Activated CD8-positive, alpha-beta memory T cell treated with anti-CD3 and anti-CD28 coated beads for 4 hours (primary cell): Measurements from ENCODE around the gene GPLD1.
"Not testable (repeated sequence)": the region's sequence is repeated elsewhere in the genome, so short reads cannot be mapped to it uniquely, and the experiment has no call there.

Source experiments
- DNase-seq, 2 donors: peaks; one replicate each; pipeline ENCODE4 v3.0.0-alpha.2; 2020; ENCODE audit warnings: low read depth in 2 of 2

Gene GPLD1

DNA sequence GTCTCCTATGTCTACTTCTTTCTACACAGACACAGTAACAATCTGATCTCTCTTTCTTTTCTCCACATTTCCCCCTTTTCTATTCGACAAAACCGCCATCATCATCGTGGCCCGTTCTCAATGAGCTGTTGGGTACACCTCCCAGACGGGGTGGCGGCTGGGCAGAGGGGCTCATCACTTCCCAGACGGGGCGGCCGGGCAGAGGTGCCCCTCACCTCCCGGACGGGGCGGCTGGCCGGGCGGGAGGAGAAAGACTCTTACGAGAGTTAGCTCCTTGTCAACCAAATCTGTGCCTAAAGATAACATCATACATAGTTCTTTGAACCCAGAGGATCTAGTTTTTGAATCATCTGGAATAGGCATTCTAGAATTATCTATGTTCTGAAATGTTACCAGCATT, 74.8 kb downstream of the GPLD1 start:
- DNase-seq = not testable (repeated sequence)

DNA sequence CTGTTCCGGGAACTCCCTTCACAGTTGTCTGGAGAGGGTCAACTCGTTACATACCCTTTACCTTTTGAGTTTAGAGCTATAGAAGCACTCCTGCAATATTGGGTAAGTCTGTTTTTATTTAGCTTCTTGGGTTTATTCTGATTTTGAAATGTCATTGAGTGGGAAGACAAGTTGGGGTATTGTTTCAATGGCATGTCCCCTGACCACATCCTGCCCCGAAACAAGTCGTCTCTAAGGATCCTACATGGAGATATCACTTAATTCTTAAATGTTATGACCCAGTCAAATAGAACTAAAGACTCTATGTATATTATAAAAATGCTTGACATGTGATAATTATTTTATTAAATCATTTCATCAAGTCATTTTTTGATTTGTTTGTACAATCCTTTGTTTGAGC, 77.1 kb downstream of the GPLD1 start:
- no peak for DNase-seq

DNA sequence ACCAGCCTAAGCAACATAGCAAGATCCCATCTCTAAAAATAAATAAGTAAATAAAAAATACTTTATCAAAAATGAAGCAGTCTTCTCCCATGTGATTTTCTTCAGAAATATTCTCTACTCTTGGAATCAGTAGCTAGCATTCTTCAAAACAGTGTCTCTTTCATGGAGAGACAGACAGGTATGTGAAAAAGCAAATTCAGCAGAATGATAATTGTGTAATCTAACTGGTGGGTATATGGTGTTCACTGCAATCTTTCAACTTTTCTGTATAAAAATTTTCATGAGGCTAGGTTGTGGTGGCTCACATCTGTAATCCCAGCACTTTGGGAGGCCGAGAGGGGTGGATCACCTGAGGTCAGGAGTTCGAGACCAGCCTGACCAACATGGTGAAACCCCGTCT, 78.8 kb downstream of the GPLD1 start:
- DNase-seq = no peak

DNA sequence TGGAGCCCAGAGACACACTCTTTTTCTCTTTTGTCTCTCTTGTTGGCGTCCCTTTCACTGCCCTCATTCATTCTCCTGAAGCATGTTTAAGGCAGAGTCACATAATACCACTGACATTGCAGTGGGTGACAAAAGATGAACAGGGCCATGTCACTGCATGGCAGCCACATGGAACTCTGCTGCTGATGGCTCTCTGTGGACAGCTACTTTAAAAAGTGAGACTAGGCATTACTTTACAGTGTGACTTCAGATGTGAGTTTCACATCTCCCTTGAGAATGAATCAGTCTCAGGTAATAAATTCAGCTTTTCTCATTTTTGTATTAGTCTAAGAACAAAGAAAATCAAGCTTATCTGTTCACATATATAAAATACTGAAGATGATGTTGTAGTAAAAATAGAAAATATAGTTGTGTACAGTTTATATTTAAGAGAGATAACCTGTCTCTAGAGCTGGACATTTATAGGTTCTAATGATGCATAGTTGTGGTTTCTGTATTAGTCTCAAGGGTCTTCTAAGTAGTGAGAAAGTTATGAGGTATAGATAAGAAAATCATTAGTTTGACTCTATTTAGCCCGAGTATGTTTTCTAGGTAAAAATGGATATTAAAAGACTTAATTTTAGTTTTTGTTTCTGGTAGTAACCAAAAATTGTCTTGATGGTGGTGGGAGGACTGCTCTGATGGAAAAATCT, 80.5 kb downstream of the GPLD1 start:
- DNase-seq = no peak

DNA sequence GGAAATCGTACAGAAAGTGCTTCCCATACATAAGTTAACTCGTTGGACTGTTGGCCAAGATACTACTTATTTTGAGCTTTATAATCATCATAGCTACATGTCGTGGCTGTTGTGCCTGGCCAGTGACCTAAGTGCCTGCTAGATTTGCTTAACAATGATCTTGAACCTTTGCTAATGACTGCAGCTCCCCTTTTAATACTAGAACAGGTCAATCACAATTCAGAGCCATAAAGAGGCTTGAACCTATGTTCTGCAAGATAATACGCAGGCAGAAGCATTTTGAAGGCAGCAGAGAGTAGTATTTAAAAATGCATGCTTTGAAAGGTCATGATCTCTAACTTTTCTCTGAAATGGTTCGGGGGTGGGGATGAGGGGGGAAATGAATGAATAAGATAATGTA, 84.1 kb downstream of the GPLD1 start:
- no peak for DNase-seq

DNA sequence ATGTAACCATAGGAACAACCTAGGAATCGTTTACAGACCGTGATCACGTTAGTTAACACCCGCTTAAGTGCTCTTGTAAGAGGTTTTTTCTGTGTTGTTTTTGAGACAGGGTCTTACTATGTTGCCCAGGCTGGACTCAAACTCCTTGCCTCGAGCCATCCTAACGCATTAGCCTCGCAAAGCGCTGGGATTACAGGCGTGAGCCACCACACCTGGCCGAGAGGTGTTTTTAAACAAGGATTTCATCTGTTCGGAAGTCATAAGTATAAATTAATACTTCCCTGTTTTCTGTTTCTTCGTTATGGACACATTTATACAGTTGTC, 85.9 kb downstream of the GPLD1 start:
- no peak for DNase-seq

DNA sequence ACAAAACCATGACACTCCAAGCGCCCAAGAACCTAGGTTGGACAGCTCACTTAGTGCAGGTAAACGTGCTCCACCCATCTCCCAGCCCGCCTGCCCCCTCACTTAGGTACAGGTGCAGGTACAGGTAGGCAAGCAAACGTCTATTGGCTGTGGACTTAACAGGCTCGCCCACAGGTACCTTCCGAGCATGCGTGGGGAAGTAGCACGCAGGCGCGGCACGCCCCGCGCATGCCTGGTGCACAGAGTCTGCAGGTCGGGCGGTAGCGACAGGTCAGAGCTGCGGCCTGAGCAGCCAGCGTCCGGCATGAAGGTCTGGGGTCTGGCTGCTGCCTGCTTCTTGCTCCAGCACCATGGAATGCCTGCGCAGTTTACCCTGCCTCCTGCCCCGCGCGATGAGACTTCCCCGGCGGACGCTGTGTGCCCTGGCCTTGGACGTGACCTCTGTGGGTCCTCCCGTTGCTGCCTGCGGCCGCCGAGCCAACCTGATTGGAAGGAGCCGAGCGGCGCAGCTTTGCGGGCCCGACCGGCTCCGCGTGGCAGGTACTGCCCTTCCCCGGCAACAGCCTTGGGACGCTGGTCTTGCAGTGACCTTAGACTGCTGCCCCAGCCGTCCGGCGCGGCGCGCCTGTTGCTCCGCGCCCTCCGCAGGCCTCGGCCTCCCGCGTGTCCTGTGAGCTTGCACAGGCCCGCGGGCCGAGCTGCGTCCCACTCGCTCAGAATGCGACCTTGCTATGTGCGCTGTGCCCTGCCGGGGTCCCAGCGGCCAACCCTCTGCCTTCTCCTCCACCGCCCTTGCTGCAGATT, 86.5 kb downstream of the GPLD1 start, which contains the start of gene MRS2:
Gene MRS2 (plus strand): TSS at position 240 of the 804 bp plus-strand sequence. CDS start 111 bp downstream, at position 351.
- peak; percentile 48 to 70 for DNase-seq

DNA sequence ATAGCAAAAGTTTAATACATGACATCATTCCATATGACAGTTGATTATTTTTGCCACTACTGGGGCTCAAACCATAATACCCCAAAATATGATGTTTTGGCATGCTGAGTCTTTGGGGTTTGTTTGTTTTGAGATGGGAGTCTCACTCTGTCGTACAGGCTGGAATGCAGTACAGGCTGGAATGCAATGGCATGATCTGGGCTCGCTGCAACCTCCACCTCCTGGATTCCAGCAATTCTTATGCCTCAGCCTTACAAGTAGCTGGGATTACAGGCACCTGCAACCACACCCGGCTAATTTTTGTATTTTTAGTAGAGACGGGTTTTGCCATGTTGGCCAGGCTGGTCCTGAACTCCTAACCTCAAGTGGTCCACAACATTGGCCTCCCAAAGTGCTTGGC, 87.9 kb downstream of the GPLD1 start:
- no peak for DNase-seq

DNA sequence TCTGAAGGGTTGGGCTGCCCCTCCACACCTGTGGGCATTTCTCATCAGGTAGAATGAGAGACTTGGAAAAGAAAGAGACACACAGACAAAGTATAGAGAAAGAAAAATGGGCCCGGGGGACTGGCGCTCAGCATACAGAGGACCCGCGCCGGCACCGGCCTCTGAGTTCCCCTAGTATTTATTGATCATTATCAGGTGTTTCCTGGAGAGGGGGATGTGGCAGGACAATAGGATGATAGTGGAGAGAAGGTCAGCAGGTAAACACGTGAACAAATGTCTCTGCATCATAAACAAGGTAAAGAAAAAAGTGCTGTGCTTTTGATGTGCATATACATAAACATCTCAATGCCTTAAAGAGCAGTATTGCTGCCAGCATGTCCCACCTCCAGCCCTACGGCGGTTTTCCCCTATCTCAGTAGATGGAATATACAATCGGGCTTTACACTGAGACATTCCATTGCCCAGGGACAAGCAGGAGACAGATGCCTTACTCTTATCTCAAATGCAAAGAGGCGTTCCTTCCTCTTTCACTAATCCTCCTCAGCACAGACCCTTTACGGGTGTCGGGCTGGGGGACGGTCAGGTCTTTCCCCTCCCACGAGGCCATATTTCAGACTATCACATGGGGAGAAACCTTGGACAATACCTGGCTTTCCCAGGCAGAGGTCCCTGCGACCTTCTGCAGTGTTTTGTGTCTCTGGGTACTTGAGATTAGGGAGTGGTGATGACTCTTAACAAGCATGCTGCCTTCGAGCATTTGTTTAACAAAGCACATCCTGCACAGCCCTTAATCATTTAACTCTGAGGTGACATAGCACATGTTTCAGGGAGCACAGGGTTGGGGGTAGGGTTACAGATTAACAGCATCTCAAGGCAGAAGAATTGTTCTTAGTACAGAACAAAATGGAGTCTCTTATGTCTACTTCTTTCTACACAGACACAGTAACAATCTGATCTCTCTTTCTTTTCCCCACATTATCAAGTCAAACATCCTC, 89.0 kb downstream of the GPLD1 start:
- not testable (repeated sequence) for DNase-seq

DNA sequence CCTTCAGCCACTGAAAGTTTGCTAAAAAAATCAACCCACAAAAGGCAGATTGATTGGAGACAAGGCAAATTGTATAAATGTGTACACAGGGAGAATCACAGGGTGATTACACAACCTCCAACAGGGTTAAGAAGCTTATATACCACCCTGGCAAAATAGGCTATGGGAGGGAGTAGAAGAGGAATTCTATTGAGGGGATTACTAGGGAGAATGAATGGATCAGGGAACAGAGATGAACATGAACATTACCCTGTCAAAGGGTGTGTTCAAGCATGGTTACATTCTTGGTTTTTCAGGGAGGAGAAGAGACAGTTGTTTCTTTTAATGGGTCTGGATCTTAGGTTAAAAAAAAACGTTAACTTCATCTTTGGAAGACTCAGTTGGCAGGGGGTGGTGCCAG, 91.7 kb downstream of the GPLD1 start:
- DNase-seq = no peak

DNA sequence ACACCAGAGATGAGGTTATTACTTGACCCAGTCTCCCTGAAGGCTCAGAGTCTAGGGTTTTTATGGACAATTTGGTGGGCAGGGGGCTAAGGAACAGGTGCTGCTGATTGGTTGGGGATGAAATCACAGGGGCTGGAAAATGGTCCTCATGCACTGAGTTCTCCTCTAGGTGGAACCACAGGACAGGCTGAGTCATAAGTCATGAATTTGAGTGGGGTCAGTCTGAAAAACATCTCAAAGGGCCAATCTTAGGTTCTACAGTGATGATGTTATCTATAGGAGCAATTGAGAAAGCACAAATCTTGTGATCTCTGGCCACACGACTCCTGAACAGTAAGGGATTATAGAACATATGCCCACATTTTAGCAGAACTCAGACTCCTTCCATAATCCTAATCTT, 92.6 kb downstream of the GPLD1 start:
- DNase-seq = no peak

DNA sequence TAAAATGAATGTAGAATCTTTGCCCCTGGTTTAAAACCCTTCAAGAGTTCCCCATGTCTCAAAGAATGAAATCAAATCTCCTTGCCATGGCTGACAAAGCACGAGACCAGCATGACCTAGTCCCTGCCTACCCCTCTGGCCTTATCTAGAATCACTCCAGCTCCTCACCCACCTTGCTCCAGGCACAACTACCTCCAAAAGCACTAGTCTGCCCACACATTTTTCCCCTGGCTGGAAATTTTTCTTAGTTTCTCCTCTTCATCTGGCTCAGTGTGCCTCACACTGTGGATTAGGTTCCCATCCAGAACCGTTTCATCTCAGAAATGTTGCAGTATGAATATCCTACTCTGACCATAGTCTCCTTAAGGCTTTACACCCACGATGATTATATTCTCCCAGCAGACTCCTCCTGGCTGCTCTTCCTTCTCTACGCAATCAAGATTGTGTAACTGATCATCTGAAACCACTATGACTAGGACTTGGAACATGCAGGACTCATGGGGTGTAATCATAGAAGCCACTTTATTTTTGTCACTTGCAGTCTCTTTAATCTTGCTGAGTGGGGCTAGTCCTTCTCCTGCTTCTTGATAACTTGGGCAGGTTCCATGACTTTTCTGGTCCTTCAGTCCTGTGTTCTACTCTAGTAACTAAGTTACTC, 94.5 kb downstream of the GPLD1 start:
- no peak for DNase-seq

DNA sequence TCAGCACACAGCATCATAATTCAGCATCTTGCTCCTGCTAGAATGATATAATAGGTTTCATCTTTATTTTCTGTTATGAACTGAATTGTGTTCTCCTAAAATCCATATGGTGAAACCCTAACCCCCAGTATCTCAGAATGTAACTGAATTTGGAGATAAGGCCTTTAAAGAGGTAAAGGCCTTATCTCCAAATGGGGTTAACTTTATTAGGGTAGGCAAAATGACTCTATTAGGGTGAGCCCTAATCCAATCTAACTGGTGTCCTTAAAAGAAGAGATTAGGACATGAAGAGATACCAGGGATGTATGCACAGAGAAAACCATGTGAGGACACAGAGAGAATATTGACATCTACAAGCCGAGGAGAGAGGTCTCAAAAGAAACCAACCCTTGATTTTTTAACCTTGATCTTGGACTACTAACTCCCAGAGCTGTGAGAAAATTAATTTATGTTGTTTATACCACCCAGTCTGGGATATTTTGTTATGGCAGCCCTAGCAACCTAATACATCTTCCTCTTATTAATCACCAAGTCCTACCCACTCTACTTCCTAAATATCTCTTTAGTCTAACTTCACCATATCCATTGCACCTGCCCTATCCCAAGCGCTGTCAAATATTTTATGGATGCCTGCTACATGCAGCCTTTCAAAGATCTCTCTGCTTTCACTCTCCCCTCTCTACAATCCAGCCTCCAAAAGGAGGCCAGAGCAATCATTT, 95.2 kb downstream of the GPLD1 start:
- no peak for DNase-seq

DNA sequence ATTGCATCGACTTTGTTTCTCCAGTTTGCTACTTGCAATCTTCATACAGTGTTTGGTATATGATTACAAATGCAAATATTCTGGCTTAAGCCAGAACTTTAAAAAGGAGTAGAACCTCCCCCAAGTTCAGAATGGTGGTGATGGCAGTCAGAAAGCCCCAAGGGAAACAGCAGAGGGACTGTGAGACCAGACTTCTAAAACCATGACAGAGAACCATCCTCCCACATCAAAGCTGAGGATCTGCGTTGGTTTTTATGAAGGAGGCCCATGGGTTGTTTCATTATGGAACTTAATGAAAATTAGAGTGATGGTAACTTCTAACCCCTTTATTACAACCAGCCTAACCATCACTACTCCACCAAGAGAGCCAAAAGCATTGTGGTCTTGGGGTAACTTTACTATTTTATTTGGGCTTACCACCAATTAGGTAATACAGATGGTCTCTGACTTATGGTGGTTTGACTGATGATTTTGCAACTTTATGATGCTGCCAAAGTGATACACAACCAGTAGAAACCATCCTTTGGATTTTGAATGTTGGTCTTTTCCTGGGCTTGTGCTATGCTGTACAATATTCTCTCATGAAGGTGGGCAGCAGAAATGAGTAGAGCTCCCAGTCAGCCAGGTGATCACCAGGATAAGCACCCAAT, 97.5 kb downstream of the GPLD1 start:
- no peak for DNase-seq

DNA sequence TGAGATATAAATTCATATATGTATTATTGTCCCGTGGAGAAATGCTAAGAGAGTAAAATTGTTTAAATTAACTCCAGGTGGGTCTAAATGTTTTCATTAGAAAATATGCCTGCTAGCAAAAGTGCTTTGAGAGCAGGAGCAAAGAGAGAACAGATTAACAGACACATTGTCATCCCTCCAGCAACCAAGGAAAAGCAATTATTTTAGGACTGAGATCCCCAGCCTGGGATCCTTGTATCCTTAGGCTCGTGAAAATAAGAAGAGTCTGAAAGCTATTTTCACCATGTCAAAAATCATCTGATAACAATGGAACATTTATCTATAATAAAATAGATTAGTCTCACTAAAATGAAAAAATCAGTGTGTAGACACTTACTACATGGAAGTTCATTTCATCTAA, 98.2 kb downstream of the GPLD1 start:
- DNase-seq = no peak

DNA sequence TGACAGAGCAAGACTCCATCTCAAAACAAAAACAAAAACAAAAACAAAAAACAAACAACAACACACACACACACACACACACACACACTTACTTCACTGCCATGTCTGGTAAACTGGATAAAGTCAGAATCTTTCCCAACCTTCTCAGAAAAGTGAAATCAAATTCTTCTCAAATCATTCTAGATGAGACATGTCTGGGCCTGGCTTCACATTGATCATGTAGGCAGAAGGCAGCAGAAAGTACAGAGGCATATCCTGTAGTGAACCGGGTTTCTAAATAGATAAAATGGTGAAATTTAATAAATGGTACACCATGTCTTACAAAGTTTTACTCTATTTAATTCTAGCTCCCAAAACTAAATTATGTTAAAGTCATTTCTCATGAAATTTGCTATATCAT, 101.6 kb downstream of the GPLD1 start:
- DNase-seq = no peak

DNA sequence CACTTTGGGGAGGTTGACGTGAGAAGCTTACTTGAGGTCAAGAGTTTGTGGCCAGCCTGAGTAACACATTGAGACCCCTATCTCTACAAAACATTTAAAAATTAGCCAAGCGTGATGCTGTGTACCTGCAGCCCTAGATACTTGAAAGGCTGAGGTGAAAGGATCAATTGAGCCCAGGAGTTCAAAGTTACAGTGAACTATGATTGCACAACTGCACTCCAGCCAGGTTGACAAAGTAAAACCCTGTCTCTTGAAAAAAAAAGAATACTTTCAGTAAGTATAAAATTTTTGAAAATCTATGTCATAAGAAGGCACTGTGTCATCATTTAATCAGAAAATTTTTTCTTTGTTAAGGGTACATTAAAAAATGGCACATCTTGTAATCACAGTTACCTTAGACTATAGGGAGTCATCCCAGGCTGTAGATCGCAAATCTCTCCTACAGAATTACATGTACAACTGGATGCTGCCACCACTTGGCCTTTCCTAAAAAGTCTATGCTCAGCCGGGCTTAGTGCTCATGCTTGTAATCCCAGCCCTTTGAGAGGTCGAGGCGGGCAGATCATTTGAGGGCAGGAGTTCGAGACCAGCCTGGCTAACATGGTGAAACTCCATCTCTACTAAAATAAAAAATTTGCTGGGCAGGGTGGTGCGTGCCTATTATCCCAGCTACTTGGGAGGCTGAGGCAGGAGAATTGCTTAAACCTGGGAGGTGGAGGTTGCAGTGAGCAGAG, 103.7 kb downstream of the GPLD1 start:
- no peak for DNase-seq

DNA sequence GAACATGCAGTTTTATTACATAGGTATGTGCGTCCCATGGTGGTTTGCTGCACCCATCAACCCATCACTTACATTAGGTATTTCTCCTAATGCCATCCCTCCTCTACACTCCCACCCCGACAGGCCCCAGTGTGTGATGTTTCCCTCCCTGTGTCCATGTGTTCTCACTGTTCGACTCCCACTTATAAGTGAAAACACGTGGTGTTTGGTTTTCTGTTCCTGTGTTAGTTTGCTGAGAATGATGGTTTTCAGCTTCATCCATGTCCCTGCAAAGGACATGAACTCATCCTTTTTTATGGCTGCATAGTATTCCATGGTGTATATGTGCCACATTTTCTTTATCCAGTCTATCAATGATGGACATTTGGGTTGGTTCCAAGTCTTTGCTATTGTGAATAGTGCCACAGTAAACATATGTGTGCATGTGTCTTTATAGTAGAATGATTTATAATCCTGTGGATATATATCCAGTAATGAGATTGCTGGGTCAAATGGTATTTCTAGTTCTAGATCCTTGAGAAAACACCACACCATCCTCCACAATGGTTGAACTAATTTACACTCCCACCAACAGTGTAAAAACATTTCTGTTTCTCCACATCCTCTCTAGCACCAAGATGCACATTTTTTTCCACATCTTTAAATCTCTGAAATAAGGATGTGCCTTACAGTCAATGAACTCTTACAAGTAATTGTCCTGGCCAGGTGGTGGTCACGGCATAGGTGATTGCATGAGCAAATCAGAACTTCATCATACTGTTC, 104.8 kb downstream of the GPLD1 start:
- DNase-seq = not testable (repeated sequence)

DNA sequence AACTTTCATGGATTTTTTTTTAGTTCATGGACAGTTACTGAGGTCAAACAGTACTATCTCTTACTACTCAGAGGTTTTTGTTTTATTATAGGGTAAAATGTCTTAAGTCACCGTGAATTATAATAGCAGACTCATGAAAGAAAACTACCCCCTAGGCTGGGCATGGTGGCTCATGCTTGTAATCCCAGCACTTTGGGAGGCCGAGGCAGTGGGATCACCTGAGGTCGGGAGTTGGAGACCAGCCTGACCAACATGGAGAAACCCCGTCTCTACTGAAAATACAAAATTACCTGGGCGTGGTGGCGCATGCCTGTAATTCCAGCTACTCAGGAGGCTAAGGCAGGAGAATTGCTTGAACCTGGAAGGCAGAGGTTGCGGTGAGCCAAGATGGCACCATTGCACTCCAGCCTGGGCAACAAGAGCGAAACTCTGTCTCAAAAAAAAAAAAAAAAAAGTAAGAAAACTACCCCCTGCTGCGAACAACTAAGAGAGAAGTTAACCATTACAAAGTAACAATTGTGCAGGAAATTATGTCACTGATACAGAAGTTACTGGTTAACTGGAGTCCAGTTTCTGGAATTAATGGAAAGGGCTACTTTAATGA, 106.4 kb downstream of the GPLD1 start:
- not testable (repeated sequence) for DNase-seq
